HG02970 (cell line): ENCODE data around the gene LIPM.

ENCODE experiments used
- ATAC-seq: cut with Tn5 transposase; IDR thresholded peaks from one replicate; pipeline ENCODE4 v1.9.1; 2021; ENCODE audit warnings: mild to moderate bottlenecking, moderate library complexity, moderate number of reproducible peaks; ENCODE audit not compliant: unreplicated experiment, low FRiP score

Gene LIPM

GRCh38 chr10:88802523-88803285, at the start of gene LIPM:
TSS of gene LIPM (plus strand) at chr10:88802730. CDS start at chr10:88802897, 167 bp downstream.
- no peak for ATAC-seq

- no peak for ATAC-seq
These were observed 48.2 kb upstream of the LIPM start for GRCh38 chr10:88754287-88754686.

GRCh38 chr10:88755753-88756152, 46.8 kb upstream of the LIPM start:
- no peak for ATAC-seq

GRCh38 chr10:88756660-88757059, 45.9 kb upstream of the LIPM start:
- ATAC-seq = no peak

- no peak for ATAC-seq
These were observed 43.0 kb upstream of the LIPM start, which contains the start of gene LIPN for GRCh38 chr10:88759366-88760101. TSS of gene LIPN (plus strand) at chr10:88760020. CDS start at chr10:88761406, 1,386 bp downstream.

GRCh38 chr10:88762906-88763305, 39.6 kb upstream of the LIPM start:
- no peak for ATAC-seq

GRCh38 chr10:88763441-88763840, 39.1 kb upstream of the LIPM start:
- ATAC-seq = no peak

GRCh38 chr10:88764110-88764509, 38.4 kb upstream of the LIPM start:
- no peak for ATAC-seq

GRCh38 chr10:88765816-88766215, 36.7 kb upstream of the LIPM start:
- no peak for ATAC-seq

- ATAC-seq = no peak
These were observed 33.1 kb upstream of the LIPM start for GRCh38 chr10:88769384-88769783.

- ATAC-seq = no peak
These were observed 21.3 kb upstream of the LIPM start for GRCh38 chr10:88781206-88781605.

- no peak for ATAC-seq
These were observed 20.3 kb upstream of the LIPM start for GRCh38 chr10:88782222-88782621.

GRCh38 chr10:88783724-88784123, 18.8 kb upstream of the LIPM start:
- no peak for ATAC-seq

- no peak for ATAC-seq
These were observed 16.3 kb upstream of the LIPM start for GRCh38 chr10:88786032-88786770.

- no peak for ATAC-seq
These were observed 15.1 kb upstream of the LIPM start for GRCh38 chr10:88787463-88787862.

GRCh38 chr10:88788924-88789323, 13.6 kb upstream of the LIPM start:
- no peak for ATAC-seq

- no peak for ATAC-seq
These were observed 10.6 kb upstream of the LIPM start for GRCh38 chr10:88791924-88792323.

- ATAC-seq = no peak
These were observed 9.9 kb upstream of the LIPM start for GRCh38 chr10:88792661-88793060.

GRCh38 chr10:88793712-88794299, 8.7 kb upstream of the LIPM start:
- ATAC-seq = no peak

GRCh38 chr10:88794731-88795130, 7.8 kb upstream of the LIPM start:
- no peak for ATAC-seq
